HG03095 (cell line): ENCODE results near the gene CRYBG2.
"Not testable (repeated sequence)": the region's sequence is repeated elsewhere in the genome, so short reads cannot be mapped to it uniquely, and the experiment has no call there.

Experiments used
- ATAC-seq: cut with Tn5 transposase; IDR thresholded peaks from one replicate; pipeline ENCODE4 v1.9.1; 2021; ENCODE audit warnings: moderate library complexity; ENCODE audit not compliant: unreplicated experiment

CRYBG2 gene

DNA sequence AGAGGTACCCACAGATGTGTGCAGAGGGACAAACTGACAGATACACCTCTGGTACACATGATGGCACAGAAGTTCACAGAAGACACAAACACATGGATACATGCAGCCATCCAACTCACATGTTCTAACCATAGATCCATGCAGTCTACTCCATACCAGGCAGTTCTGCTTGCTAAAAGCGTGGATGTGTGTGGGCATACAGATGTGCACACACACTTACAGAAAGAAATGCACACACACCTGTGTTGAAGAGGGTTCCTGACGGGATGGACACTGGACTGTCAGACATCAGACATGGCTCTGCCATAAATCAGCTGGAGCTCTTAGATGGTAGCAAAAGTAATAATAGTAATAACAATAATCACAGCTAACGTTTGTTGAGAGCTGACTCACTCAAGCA lies 29.4 kb downstream of the CRYBG2 start:
- ATAC-seq, result no peak

GRCh38 chr1:26323382-26323781 lies 30.5 kb downstream of the CRYBG2 start:
- ATAC-seq, result no peak

DNA sequence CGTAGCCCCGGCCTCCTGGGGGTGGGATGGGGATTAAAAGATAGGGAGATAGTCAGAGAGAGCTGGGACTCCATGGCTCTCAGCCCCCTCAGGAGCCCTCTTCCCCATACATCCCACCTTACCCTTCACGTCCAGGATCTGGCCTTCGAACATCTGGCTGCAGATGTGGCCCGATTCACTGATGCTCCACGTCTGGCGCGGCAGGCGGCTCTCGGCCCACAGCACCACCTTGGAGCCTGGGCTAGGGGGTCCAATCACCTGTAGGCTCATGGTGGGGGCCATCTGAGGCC lies 31.9 kb downstream of the CRYBG2 start:
- no peak for ATAC-seq

- peak; percentile 35 for ATAC-seq
These were observed 32.5 kb downstream of the CRYBG2 start for GRCh38 chr1:26321315-26322041.

- no peak for ATAC-seq
These were observed 33.0 kb downstream of the CRYBG2 start for GRCh38 chr1:26320896-26321295.

GRCh38 chr1:26318338-26319064 lies 35.4 kb downstream of the CRYBG2 start:
- ATAC-seq, result no peak

DNA sequence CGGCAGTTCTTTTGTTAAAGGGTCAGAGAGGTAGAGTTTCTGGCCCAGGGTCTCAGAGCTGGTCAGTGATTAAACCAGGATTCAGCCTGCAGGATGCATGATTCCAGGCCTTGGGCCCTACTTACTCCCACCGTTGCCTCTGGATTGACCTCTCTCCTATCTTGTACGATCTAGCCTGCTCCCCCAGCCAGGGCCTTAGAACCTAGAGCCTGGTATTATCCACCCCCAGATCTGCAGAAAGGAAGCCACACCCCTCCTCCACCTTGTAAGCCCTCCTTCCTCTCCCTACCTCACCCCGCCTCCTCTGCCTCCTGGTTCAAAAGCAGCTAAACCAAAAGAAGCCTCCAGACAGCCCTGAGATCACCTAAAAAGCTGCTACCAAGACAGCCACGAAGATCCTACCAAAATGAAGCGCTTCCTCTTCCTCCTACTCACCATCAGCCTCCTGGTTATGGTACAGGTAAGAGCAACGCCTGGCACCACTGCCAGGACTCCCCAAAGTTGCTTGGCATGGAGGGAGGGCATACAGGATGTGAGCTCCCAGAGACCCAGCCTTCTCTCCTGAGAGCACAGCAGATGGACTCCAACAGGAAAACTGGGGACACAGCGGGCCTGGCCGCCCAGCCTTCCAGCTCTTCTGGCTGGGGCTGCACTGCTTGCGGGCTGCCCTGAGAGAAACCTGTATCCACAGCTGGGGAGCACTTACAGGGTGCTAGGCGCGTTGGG lies 36.2 kb downstream of the CRYBG2 start, which contains the start of gene CD52:
TSS of gene CD52 (plus strand) at position 347 of the 726 bp plus-strand sequence. CDS start at position 407, 60 bp downstream.
- peak; percentile 37 for ATAC-seq

- no peak for ATAC-seq
These were observed 36.8 kb downstream of the CRYBG2 start for GRCh38 chr1:26317146-26317545.

GRCh38 chr1:26315874-26316850 lies 37.8 kb downstream of the CRYBG2 start:
- ATAC-seq, result no peak

- ATAC-seq, result no peak
These were observed 39.4 kb downstream of the CRYBG2 start for GRCh38 chr1:26314501-26314900.

DNA sequence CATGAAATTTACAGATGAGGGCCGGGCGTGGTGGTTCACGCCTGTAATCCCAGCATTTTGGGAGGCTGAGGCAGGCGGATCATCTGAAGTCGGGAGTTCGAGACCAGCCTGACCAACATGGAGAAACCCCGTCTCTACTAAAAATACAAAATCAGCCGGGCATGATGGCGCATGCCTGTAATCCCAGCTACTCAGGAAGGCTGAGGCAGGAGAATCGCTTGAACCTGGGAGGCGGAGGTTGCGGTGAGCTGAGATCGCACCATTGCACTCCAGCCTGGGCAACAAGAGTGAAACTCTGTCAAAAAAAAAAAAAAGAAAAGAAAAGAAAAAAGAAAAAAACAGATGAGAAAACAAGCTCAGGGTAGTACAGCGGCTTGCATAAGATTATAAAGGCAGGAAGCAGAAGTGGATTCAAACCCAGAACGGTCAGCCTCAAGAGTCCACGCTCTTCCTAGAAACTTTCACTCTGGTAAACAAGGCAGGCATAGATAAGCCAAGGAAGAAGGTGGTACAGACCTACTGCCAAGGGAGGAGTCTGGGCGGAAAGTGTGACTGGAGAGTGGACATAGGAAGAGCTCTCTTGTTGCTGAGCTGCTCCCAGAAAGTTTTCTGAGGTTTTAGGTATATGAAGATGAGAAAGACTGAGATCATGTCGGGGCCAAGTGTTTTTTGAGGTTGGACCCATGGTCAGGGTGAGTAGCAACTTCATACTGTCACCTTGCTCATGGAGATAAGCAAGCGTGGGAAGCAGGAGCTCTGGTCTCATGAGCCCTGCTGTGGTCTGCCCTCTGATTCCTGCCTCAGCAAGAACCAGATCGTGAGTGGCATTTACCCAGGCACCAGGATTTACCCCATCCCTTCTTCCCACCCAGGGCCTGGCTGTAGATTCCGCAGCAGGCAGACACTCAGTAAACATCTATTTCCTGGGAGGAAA lies 45.7 kb downstream of the CRYBG2 start:
- not testable (repeated sequence) for ATAC-seq

DNA sequence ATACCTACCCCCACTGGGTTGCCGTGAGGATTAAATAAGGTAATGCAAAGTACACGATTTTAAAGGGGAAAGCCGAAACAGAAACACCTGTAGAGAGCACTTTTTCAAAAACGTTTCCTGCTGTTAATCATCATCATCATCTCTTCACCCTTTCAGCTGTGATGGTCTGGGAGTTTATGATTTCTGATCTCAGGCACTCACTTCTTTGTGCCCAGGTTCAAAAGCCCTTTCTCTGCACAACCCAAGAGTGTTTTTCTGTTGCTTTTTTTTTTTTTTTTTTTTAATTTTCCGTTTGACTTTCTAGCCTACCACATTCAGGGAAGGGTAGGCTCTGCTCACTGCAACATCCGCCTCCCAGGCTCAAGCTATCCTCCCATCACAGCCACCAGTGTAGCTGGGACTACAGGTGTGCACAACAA lies 46.6 kb downstream of the CRYBG2 start:
- ATAC-seq, result no peak

DNA sequence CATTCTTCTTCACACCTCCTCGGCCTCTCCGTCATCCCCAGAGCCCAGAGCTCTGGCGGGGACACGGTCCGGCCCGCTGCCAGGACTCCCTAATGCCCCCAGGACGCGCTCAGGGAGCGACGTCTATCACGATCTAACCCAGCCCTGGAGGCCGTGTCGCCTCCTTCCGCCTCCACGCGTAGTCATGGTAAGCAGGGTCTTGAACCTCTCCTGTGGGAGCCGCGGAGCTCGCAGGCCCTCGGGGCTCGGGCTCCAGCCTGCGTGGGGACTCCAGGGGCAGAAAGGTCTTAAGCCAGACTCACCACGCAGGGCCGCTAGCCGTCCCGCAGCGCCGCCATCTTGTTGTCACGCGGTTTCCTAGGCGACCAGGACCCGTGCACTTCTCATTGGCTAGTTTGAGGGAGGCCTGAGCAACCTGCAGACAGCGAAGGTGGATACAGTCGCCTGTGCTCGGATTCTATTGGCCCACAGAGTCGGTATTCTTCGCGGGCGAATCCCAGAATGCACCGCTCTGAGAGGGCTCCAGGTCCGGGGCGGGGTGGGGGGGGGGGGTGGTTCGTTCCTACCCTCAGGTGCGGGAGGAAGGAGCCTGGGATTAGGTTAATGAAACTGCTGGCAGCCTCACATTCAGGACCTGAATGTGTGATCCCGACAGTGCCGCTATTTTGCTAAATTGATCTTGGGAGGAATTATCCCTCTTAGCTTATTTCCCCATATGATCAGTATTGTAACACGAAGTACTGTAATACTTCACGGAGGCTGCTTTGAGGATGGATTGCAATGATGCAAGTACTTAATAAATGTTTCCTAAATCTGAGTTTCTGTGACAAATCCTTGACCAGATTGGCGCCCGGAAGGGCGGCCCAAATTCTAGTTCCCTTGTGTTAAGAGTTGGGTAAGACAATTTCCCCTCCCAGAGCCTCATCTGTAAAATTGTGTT lies 47.4 kb downstream of the CRYBG2 start, which contains the start of gene UBXN11:
TSS of gene UBXN11 (minus strand) at position 347 of the 940 bp plus-strand sequence. CDS start 3,753 bp downstream, outside the sequence.
- ATAC-seq, result peak; percentile 88

GRCh38 chr1:26305667-26306289 lies 48.2 kb downstream of the CRYBG2 start:
- ATAC-seq, result no peak

- ATAC-seq, result no peak
These were observed 51.1 kb downstream of the CRYBG2 start for GRCh38 chr1:26302733-26303405.

DNA sequence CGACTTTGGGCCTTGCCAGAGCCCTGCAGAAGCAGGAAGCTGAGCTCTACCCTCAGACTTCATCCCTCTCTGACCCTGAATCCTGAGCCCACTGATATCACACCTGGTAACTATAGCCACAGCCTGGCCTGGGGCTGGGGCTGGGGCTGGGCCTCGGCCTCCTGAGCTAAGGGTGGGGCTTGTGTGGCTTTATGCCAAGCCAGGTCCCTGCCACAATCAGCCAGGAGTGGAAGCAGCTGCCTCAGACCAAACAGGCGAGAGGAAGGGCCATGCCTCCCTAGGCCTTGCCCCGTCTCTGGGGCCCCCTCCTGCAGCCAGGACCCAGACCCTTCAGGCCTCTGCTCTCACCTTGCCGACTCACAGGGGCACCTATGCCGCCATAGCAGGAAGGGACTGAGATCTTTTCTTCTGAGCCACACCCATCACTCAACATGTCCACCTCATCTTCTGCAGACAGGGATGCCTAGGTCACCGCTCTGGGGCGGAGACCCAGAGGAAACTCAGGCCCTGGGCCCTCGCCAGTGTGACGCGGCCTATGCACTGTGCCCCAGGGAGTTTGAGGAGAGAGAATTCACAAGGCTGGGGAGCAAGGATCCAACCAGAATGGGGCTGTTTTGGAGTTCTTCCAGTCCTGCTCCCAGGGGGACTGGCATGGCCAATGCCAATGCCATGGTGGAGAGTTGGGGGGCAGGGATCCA lies 53.2 kb downstream of the CRYBG2 start:
- no peak for ATAC-seq

DNA sequence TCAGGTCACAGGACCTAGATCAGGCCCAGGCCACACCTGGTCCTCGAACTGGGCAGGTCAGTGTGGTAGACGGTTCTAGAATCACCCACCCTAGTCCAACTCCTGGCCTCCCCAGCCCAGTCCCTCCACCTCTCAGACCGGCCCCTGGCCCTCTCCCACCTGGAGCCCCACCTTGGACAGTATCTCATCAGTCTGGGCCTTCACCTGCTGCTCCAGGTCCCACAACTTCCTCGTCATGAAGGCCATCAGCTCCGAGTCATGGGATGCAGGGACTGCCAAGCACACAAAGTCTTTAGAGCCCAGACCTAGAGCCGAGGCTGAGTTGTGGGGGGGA lies 56.2 kb downstream of the CRYBG2 start:
- no peak for ATAC-seq
